Superior temporal gyrus (tissue), 1 donor: ENCODE results near the gene SETBP1.
A peak's percentile ranks its signal among the peaks of the same experiment; 100 is the strongest.

Experiments
- DNase-seq: peaks from one replicate; pipeline ENCODE4 v3.0.0-alpha.2; 2016; ENCODE audit errors: extremely low spot score

SETBP1 gene

DNA sequence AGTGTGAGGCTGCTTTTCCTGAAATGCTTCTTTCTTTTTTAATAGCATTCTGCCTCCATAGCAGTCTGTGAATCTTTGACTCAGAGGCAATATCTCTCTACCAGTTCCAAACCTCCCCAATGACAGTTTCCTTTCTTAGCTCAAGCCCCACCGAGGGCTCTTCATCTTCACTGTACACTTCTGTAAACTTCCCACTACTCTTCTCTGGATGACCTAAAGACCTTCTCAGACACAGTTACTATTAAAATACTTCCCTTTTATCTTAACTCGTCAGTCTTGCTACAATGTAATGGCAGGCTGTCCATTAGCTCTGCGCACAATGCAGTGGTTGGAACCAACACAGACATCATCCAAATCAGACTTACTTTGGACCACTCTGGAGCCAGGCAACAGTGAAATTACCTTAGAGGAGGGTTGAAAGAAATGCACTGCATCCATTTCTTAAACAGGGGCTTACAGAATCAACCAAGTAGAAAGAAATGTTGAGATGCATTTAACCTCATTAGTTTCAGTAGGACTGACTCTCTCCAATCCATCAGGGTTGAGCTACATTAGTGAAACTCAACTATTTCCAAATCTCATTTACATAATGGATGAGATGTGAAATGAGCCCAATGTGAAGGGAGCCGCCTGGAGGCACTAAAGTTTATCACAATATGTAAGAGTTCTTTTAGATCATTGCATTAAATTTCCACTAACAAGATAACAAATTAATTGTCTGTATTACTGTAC, 343.8 kb downstream of the SETBP1 start:
- no peak for DNase-seq

DNA sequence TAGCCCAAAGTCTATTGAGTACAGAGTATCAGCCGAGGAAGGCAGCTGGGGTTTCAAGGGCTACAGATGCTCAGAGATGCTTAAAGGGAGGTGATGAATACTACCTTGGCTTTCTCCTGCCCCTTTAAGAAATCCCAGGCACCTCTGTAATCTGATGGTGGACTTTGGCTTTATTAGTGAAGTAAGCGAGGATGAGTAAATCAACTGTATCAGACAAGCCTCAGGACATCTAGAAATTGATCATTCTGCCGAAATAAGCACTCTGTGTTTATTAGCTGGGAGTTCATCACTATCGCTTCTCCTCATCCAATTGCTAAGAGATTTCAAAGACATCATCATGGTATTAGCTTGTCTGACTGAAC, 344.4 kb downstream of the SETBP1 start:
- DNase-seq = no peak

DNA sequence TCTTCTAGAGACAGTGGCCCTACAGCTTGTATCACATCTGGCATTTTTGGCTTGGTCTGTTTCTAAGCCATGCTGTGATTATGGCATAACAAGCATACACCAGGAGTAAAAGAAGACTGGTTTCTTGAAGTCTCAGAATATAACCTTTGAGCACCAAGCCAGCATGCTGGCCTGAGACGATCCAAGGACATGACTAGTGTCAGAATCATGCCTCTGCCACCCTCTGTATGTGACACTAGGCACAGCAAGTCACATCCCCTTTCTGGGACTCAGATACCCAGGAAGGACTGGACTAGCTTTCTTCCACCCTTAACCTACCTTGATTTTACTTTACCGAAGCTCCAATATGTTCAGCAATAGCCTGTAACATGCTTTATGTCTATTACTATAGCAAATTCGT, 345.5 kb downstream of the SETBP1 start:
- no peak for DNase-seq

DNA sequence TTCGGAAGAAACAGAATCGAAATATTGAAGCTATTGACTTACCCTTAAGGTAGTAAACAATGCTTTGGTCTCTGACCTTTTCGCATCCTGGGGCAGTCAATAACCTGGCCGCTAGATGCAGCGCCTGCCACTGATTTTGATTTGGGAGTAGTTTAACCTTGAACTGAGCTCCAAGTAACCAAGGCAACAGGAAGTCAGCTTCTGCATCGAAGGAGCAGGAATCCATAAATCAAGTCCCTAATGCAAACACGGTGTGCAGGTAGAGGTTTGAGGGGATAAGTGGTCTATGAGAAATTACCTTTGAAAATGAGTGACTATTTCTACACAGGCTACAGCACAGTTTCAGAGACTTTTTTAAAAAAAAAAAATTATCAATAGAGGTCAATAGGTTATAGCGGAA, 353.5 kb downstream of the SETBP1 start:
- DNase-seq = no peak

DNA sequence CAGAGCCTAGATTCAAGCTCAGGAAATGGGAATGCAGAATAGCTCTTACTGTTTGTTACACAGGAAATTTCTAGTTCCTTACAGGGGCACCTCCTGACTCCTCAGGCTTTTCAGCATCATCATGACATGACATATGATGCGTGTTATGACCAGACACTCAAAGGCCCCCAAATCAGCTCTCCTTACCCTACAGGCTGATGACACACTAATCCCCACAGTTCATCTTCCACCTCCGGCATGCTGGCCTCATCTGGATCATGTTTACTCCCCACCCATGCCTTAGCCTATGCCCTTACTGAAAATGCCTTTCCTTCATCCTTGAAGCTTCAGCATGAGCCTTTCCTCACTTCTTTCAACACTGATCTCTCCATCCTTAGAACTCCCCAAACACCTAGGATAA, 356.9 kb downstream of the SETBP1 start:
- DNase-seq = no peak

- no peak for DNase-seq
These were observed 358.7 kb downstream of the SETBP1 start for GRCh38 chr18:45039376-45039775.

DNA sequence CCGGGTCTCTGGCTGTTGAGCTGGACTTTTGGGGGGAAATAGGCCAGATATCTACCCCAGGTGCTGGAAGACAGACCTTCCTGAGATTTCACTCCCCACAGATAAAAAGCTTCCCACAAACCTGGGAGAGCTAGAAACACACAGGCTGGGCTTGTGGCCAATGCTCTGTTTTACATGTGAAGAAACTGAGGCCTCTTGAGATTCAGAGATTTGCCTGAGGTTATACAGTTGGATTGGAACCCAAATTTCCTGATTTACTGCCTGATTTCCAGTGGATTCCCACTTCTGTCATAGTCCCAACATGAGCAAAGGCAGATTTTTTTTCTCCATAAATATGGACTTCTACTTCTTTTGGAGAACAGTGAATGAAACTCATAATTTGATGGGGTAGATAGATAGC, 360.2 kb downstream of the SETBP1 start:
- no peak for DNase-seq

DNA sequence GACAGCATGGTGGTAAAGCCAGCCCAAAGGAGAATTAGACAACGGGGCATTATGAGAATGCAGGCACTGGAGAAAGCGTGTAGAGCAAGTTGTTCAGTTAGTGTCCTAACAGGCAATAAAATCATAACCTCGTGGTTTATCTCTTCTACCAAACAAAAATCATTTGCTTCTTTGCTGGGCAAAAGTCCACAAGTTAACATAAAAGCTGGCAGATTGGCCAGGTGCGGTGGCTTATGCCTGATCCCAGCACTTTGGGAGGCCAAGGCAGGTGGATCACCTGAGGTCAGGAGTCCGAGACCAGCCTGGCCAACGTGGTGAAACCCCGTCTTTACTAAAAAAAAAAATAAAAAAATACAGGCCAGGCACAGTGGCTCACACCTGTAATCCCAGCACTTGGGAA, 364.1 kb downstream of the SETBP1 start:
- no peak for DNase-seq

DNA sequence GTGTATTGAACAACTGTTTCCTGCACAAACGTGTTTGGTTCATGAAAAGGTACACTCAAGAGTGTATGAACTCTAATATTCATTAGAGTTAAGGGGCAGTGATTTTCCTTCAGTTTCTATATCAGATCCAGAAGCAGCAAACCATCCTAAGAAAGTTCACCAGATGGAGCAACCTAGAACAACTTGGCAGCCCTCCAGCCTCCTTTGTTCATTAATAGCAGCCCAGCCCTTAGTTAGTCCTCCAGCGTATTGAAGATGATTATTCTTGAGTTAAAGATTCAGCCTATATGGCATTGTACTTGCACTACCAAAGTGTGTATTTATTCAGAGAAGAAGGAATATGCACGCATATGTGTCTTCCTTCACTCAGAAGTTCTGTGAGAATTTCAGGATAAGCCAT, 365.5 kb downstream of the SETBP1 start:
- no peak for DNase-seq

GRCh38 chr18:45046961-45047360, 366.3 kb downstream of the SETBP1 start:
- DNase-seq = no peak

GRCh38 chr18:45049578-45050319, 369.1 kb downstream of the SETBP1 start:
- no peak for DNase-seq

GRCh38 chr18:45050712-45051601, 370.3 kb downstream of the SETBP1 start:
- DNase-seq = no peak

DNA sequence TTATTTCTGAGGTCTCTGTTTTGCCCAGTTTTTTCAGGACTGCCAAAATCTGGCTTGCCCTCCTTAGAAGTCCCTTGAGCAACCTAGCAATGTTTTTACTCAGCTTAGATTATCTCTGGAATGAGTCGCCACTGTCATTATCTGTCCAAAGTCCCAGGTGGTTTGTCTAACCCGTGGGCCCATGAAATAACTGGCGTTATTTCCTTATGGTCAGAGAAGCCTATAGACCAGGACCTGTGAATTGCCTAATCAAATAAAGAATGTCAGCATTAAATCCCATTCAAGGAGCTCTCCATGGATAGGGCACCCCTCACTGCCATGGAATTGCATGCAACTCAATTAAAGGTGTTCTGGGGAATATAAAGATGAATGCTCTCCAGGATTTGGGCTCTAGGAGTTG, 373.9 kb downstream of the SETBP1 start:
- no peak for DNase-seq

DNA sequence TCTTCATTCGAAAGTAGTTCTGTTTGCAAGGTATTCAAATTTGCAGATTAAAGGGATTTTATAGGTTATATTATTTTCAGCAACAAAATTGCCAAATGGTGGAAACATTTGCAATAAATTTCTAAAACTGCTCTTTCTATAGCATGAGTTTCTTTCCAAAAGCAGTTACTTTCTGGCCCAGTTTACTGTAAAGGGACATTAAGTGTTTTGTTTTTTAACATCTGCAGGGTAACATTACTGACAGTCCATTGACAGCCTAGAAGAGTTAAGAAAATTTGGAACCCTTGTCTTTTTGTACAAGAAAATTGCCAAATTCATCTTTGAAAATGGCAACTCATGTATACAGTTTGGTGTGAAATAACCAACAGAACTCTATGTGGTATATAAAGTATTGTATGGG, 375.1 kb downstream of the SETBP1 start:
- DNase-seq = no peak

GRCh38 chr18:45056926-45057325, 376.2 kb downstream of the SETBP1 start:
- no peak for DNase-seq

GRCh38 chr18:45057955-45058600, 377.4 kb downstream of the SETBP1 start:
- DNase-seq = no peak

DNA sequence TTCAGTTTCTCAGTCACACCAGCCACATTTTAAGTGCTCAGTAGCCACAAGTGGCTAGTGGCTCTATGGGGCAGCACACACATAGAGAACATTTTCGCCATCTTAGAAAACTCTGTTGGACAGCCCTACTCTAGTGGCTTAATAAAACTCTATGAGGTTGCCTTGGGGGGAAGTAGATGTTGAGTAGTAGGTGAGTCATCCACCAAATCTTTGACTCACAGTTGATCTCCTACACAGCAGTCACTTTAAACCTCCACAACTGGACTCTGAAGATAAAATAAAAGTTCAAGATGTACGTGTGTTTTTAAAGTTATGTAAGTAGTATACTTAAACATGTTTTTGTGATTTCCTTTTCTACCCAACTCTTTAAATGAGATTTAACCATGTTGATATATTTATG, 379.0 kb downstream of the SETBP1 start:
- DNase-seq = peak; percentile 24

DNA sequence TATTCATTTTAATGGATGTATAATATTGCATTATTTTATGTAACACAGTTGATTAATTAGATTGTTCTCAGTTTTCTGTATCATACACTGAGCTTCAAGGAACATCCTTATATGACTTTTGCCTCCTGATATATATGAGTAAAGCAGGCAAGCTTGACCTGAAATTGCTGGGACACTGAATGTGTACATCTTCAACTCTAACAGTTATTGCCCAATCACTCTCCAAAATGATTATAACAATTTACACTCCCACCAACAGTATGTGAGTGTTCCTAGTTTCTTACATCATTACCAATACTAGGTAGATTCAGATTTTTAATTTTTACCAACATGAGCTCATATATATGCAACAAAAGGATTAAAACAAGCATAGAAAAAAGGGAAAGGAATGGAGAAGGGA, 379.4 kb downstream of the SETBP1 start:
- DNase-seq = no peak

DNA sequence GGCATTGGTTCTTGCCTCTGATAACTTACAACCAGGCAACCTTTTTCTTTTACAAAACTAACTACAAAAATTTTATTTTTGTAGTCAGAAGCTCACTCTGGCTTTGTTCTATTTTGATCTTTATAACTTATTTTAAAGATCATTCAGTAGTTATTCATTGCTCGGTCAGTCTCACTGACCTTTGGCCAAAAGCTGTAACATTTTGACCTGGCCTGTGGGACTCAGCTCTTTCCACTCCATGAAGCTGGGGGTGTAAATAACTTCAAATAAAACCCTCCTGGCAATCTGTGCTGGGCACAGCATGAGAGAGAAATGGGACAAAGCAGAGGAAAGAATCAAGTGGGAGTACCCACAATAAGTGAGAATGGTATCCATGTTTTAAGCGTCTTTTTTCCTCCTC, 380.7 kb downstream of the SETBP1 start:
- no peak for DNase-seq

- no peak for DNase-seq
These were observed 382.8 kb downstream of the SETBP1 start for GRCh38 chr18:45063246-45064038.

GRCh38 chr18:45066210-45066609, 385.5 kb downstream of the SETBP1 start:
- DNase-seq = no peak
